Activated CD4-positive, alpha-beta T cell treated with anti-CD3 and anti-CD28 coated beads, Interleukin-2, amount 50 U/mL, for 24 hours (primary cell): ENCODE results near the gene SNRNP40.

Experiments used
- DNase-seq, 2 donors: peaks; one replicate each; pipeline ENCODE4 v3.0.0-alpha.2; 2020; ENCODE audit warnings: low read depth in 1 of 2, low spot score in 1 of 2

SNRNP40 gene

GRCh38 chr1:31296486-31297276, at the start of gene SNRNP40, which contains the start of gene ZCCHC17:
Gene SNRNP40, minus strand, starts transcription at chr1:31296788. Its CDS starts 37 bp downstream, at chr1:31296751.
Gene ZCCHC17, plus strand, starts transcription at chr1:31297032. Its CDS starts 13,067 bp downstream, at chr1:31310099.
- peak; percentile 74 to 96 for DNase-seq

GRCh38 chr1:31345635-31346034, 49.0 kb upstream of the SNRNP40 start:
- DNase-seq = no peak

DNA sequence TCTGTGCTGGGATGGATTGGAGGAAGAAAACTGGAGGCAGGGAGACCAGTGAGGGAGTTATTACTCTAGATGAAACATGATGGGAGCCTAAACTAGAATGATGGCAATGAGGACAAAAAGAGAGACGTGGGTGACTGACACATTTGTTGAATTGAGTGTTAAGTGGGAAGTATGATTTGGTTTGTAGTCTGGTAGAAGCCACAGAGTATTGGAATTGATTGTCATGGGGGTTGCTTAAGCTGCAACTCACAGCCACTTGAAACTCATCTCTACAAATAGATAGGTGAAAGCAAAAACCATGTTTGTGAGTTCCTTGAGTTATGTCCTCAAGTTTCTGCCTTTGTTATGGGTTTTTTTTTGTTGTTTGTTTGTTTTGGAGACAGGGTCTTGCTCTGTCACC, 47.9 kb upstream of the SNRNP40 start:
- DNase-seq = no peak

- DNase-seq = no peak
These were observed 40.3 kb upstream of the SNRNP40 start for GRCh38 chr1:31336687-31337467.

GRCh38 chr1:31335007-31335406, 38.4 kb upstream of the SNRNP40 start:
- no peak for DNase-seq

DNA sequence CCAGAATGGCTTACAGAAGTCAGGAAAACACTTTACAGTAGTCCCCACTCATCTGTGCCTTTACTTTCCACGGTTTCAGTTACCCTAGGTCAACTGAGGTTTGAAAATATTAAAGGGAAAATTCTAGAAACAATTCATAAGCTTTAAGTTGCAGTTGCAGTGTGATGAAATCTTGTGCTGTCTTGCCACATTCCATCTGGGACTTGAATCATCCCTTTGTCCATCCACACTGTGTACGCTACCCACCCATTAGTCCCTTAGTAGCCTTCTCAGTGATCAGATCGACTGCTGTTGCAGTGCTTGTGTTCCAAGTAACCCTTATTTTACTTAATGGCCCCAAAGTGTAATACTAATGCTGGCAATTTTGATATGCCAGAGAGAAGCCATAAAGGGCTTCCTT, 30.8 kb upstream of the SNRNP40 start:
- no peak for DNase-seq

DNA sequence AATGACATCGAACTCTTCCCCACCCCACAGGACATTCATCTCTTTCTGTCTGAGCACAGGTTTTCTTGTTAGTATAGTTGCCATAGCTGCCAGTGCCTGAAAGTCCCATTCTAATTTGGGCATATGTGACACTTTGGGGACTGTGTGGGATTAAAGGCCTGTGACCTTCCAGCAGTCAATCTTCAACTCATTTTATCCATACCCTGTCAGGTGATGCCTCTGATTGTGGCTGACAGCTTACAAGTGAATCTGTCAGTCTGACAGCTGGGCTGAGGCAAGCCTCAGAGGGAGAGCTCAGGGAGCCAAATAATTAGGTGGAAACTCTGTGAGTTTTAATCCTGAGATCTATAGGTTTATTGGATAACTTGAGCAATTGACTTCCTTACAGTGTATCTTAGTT, 29.9 kb upstream of the SNRNP40 start:
- no peak for DNase-seq

DNA sequence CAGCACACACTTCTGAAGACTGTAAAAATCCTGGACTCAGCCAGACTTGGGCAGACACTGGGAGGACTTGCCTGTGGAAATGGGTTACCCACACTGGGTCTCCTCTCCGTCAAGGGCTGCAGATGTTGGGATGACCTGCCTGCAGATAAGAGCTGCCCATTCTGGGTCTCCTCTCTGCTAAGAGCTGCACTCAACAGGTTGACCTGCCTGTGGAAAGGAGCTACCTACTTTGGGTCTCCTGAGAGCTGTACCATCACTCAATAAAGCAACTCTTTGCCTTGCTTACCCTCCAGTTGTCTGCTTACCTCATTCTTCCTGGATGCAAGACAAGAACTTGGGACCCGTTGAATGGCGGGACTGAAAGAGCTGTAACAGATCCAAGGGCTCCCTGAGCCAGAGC, 28.4 kb upstream of the SNRNP40 start:
- no peak for DNase-seq

GRCh38 chr1:31324093-31324492, 27.5 kb upstream of the SNRNP40 start:
- DNase-seq = no peak

DNA sequence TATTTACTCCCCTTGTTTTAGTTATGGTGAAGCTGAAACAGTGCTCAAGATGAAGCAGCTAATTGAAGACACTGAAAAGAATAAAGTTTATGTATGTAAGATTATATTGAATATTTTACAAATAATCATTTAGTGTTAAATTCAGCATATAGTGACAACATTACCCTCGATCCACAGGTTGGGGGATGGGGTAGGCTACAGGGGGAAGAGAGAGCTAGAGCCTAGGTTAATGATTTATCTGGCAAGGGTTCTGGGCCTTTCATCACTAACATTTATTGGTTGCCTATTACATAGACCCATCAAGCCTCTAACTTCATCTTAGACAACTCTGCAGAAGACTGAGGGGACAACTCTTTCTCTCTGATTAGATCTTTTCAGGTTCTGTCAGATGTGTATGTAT, 21.6 kb upstream of the SNRNP40 start:
- no peak for DNase-seq

DNA sequence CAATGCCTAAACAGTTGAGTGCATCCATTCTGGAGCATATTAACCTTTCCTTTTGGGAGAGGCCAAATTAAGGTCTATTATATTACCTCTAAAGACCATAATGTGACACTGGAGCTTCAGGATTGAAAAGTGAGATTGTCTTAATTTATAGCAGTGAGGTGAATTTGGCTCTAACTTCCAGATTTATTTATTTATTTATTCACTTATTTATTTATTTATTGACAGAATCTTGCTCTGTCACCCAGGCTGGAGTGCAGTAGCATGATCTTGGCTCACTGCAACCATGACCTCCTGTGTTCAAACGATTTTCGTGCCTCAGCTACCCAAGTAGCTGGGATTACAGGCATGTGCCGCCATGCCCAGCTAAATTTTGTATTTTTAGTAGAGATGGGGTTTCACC, 19.3 kb upstream of the SNRNP40 start:
- DNase-seq = no peak

DNA sequence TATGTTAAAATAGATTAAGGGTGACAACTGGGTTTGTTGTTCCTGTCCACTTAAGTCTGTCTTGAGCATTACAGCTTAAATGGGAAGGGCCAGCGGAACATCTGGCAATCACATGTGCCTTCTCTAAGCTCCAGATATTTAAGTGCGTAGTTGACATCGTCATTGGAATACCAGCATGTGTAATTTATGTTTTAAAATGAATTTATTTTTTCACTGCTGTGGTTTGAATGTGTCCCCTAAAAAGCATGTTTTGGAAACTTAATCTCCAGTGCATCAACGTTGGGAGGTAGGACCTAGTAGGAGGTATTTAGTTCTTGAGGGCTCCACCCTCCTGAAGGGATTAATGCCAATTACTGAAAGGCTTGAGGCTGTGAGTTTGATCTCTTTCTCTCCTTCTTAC, 13.6 kb upstream of the SNRNP40 start:
- no peak for DNase-seq

- no peak for DNase-seq
These were observed 11.4 kb upstream of the SNRNP40 start for GRCh38 chr1:31308036-31308435.

DNA sequence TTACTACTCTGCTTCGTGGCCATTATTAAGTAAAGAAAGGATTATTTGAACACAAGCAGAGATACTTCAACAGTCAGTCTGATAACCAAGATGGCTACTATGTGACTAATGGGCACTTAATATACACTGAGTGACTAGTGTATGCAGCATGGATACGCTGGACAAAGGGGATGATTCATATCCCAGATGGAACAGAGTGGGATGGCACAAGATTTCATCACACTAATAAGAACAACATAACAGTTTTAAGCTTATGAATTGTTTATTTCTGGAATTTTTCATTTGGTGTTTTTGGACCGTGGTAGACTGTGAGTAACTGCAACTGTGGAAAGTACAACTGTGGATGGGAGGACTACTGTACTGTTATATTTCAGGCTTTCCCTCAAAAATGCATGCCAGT, 9.7 kb upstream of the SNRNP40 start:
- DNase-seq = no peak

- no peak for DNase-seq
These were observed 6.3 kb upstream of the SNRNP40 start for GRCh38 chr1:31302709-31303441.

DNA sequence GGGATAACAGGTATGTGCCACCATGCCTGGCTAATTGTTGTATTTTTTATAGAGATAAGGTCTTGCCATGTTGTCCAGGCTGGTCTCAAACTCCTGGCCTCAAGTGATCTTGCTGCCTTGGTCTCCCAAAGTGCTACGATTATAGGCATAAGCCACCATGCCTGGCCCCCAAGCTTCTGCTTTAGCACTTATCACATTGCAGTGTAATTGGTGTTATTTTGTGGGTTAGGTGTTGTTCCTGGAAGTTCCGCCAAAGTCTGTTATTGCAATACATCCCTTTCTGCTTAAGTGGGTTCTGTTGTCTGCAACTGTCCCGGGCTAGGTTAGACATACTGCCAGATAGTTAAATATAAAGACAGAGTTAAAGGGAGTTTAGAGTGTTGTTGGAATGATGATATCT, 3.6 kb upstream of the SNRNP40 start:
- DNase-seq = no peak

GRCh38 chr1:31299365-31299764, 2.8 kb upstream of the SNRNP40 start:
- no peak for DNase-seq

GRCh38 chr1:31297277-31298247, 974 bp upstream of the SNRNP40 start:
- DNase-seq = no peak

- no peak for DNase-seq
These were observed 608 bp downstream of the SNRNP40 start for GRCh38 chr1:31295874-31296485.

DNA sequence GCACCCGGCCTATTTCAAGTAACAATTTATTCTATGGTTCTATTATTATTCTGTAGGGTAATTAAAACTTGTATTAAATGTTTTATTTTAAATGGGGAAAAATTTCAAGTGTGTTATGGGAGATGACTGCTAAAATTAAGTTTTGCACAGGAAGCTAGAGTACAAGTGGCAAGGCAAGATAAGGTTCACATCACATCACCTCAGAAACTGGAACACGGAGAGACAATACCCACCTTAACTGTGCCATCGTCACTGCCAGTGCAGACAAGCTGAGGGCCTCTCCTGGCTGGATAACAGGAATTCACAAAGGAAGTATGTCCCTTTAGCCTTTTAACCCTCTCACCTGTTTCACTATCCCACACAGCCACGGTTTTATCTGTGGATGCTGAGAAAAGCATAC, 7.6 kb downstream of the SNRNP40 start:
- DNase-seq = no peak
